NCI-H146 treated with DMSO at 0.1 percent for 48 hours (cell line): ENCODE measurements around the gene PLGRKT.
"Not testable (repeated sequence)": the region's sequence is repeated elsewhere in the genome, so short reads cannot be mapped to it uniquely, and the experiment has no call there.

Experiments
- DNase-seq: peaks from one replicate; lab custom pipeline; 2025; ENCODE audit not compliant: unreplicated experiment; lab: John Stamatoyannopoulos, UW

Gene PLGRKT

GRCh38 chr9:5433328-5433727, 4.4 kb downstream of the PLGRKT start:
- DNase-seq = not testable (repeated sequence)

- DNase-seq = not testable (repeated sequence)
Measured at GRCh38 chr9:5432890-5433289, 4.8 kb downstream of the PLGRKT start.

GRCh38 chr9:5430912-5431311, 6.8 kb downstream of the PLGRKT start:
- DNase-seq = no peak

- no peak for DNase-seq
Measured at GRCh38 chr9:5429873-5430564, 7.7 kb downstream of the PLGRKT start.

GRCh38 chr9:5428794-5429528, 8.8 kb downstream of the PLGRKT start:
- no peak for DNase-seq

GRCh38 chr9:5428172-5428571, 9.6 kb downstream of the PLGRKT start:
- no peak for DNase-seq

GRCh38 chr9:5427005-5427404, 10.7 kb downstream of the PLGRKT start:
- no peak for DNase-seq

- peak; percentile 4 for DNase-seq
Measured at GRCh38 chr9:5425006-5425628, 12.6 kb downstream of the PLGRKT start.

- DNase-seq = no peak
Measured at GRCh38 chr9:5422276-5422675, 15.4 kb downstream of the PLGRKT start.

GRCh38 chr9:5421163-5421562, 16.6 kb downstream of the PLGRKT start:
- DNase-seq = no peak

- DNase-seq = no peak
Measured at GRCh38 chr9:5419987-5420386, 17.7 kb downstream of the PLGRKT start.

GRCh38 chr9:5418481-5418880, 19.2 kb downstream of the PLGRKT start:
- DNase-seq = no peak

- DNase-seq = no peak
Measured at GRCh38 chr9:5416953-5417352, 20.8 kb downstream of the PLGRKT start.

- DNase-seq = no peak
Measured at GRCh38 chr9:5408596-5408995, 29.1 kb downstream of the PLGRKT start.

- DNase-seq = no peak
Measured at GRCh38 chr9:5402217-5402616, 35.5 kb downstream of the PLGRKT start.

GRCh38 chr9:5397547-5397946, 40.2 kb downstream of the PLGRKT start:
- DNase-seq = not testable (repeated sequence)

GRCh38 chr9:5395428-5395827, 42.3 kb downstream of the PLGRKT start:
- DNase-seq = no peak

- DNase-seq = not testable (repeated sequence)
Measured at GRCh38 chr9:5393976-5394375, 43.7 kb downstream of the PLGRKT start.

- no peak for DNase-seq
Measured at GRCh38 chr9:5393497-5393896, 44.2 kb downstream of the PLGRKT start.

- DNase-seq = no peak
Measured at GRCh38 chr9:5392285-5392684, 45.4 kb downstream of the PLGRKT start.

GRCh38 chr9:5389109-5389732, 48.5 kb downstream of the PLGRKT start:
- no peak for DNase-seq
